Retinal pigment epithelial cell (primary cell): ENCODE measurements around the gene NPPC.

ENCODE experiments used
- DNase-seq: peaks from one replicate; pipeline ENCODE4 v3.0.0-alpha.2; 2010; ENCODE audit warnings: low read depth
- H3K4me3 ChIP-seq: 2 replicates; pipeline ENCODE4 v1.5.1; 2011; ENCODE audit warnings: mild to moderate bottlenecking, low read length, control low read depth, moderate library complexity
- CTCF ChIP-seq: conservative IDR thresholded peaks from 2 replicates; pipeline ENCODE4 v1.5.1; 2011; ENCODE audit warnings: low read depth, low read length, control low read depth, inconsistent platforms

Gene NPPC

GRCh38 chr2:231874944-231875343 is 51.3 kb downstream of the NPPC start:
- no peak for DNase-seq
- no peak overlapping the region for H3K4me3 ChIP-seq
- no peak for TF ChIP-seq CTCF
